Measurements from ENCODE around the gene TNFAIP1. TPM values are rescaled to one million over a fixed set of nuclear protein-coding genes. Genes with fewer than 3 reads are reported as not detected.
"Not testable (repeated sequence)": the region's sequence is repeated elsewhere in the genome, so short reads cannot be mapped to it uniquely, and the experiment has no call there.

The TNFAIP1 gene
- total and polyA plus RNA-seq, 4 donors, result 17.7 to 59.6 (median 35.9) TPM

DNA sequence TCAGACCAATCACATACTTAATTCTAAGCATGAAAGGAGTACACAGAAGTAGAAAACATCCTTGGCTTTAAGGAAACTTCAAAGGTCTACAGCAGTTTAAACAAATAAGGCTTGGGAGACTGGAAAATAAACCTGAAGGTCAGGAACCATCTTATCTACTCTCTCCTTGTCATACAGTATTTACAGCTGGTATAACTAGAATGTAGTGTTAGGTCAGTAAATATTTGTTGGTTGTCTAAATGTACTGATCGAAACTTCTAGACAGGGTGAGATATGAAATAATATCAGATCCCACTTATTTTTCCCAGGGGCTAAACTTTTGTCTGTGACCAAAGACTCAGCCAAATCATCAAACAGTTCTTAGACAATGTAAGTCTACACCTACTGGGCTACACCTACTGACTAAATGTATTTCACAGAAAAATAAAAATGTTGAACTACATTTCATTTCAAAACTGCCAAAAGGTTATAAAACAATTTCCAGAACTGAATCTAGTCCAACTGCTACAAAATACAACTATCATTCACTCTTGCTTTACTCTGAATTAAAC is 43.7 kb upstream of the TNFAIP1 start:
- no peak overlapping the region for H3K9ac ChIP-seq (ENCODE audit: insufficient read depth in 1 of 2, low read length in 2 of 2)
- H3K36me3 ChIP-seq (ENCODE audit: control insufficient read depth in 4 of 4, insufficient read depth in 4 of 4, low read length in 4 of 4), result no peaks in the 10 kb centered on the region
- WGBS, 2 donors, result 63 to 81% methylated on average over 1 of the region's 1 CpG
- no peak for DNase-seq
- H3K4me3 ChIP-seq, result no peak overlapping the region
- no peak overlapping the region for H3K27ac ChIP-seq (ENCODE audit: low read depth in 1 of 2, low read length in 1 of 2)
- no peak for ATAC-seq (ENCODE audit: insufficient read depth, low FRiP score)
- no peaks in the 10 kb centered on the region for H3K9me3 ChIP-seq (ENCODE audit: control insufficient read depth in 4 of 4, insufficient read depth in 3 of 4, low read length in 3 of 4)
- no peaks in the 10 kb centered on the region for H3K27me3 ChIP-seq (ENCODE audit: control insufficient read depth in 3 of 3, insufficient read depth in 3 of 3, low read length in 2 of 3)
- TF ChIP-seq, protein P1, sequence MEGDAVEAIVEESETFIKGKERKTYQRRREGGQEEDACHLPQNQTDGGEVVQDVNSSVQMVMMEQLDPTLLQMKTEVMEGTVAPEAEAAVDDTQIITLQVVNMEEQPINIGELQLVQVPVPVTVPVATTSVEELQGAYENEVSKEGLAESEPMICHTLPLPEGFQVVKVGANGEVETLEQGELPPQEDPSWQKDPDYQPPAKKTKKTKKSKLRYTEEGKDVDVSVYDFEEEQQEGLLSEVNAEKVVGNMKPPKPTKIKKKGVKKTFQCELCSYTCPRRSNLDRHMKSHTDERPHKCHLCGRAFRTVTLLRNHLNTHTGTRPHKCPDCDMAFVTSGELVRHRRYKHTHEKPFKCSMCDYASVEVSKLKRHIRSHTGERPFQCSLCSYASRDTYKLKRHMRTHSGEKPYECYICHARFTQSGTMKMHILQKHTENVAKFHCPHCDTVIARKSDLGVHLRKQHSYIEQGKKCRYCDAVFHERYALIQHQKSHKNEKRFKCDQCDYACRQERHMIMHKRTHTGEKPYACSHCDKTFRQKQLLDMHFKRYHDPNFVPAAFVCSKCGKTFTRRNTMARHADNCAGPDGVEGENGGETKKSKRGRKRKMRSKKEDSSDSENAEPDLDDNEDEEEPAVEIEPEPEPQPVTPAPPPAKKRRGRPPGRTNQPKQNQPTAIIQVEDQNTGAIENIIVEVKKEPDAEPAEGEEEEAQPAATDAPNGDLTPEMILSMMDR (IDR thresholded peaks at IDR 0.05; ENCODE audit: control extremely low read depth, extremely low read depth), result no peak
- H3K4me1 ChIP-seq (ENCODE audit: control insufficient read depth in 5 of 5, insufficient read depth in 5 of 5, low read length in 5 of 5), result no peaks in the 10 kb centered on the region

- H3K27ac ChIP-seq (ENCODE audit: low read depth in 1 of 2, low read length in 1 of 2); H3K36me3 ChIP-seq (ENCODE audit: control insufficient read depth in 4 of 4, insufficient read depth in 4 of 4, low read length in 4 of 4); H3K9ac ChIP-seq (ENCODE audit: insufficient read depth in 1 of 2, low read length in 2 of 2); DNase-seq; H3K27me3 ChIP-seq (ENCODE audit: control insufficient read depth in 3 of 3, insufficient read depth in 3 of 3, low read length in 2 of 3); H3K4me3 ChIP-seq; H3K4me1 ChIP-seq (ENCODE audit: control insufficient read depth in 5 of 5, insufficient read depth in 5 of 5, low read length in 5 of 5); H3K9me3 ChIP-seq (ENCODE audit: control insufficient read depth in 4 of 4, insufficient read depth in 3 of 4, low read length in 3 of 4); ATAC-seq (ENCODE audit: insufficient read depth, low FRiP score): not testable (repeated sequence)
- 86 to 89% methylated on average over 12 of the region's 12 CpGs for WGBS, 2 donors
These were observed 42.7 kb upstream of the TNFAIP1 start for GRCh38 chr17:28292878-28293277.

DNA sequence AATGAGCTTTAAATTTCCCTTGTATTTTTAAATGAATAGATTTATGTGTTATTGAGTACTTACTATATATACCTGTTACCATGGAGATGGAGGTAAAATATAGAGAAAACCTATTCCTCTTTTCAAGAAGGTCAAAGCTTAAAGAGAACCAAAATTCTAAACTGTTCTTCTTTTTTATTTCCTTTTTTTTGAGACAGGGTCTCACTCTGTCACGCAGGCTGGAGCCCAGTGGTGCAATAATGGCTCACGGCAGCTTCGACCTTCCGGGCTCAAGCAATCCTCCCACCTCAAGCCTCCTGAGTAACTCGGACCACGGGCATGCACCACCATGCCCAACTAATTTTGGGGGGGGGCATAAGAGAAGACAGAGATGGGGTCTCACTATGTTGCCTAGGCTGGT is 41.6 kb upstream of the TNFAIP1 start:
- Histone ChIP-seq H3K36me3 (ENCODE audit: control insufficient read depth in 4 of 4, insufficient read depth in 4 of 4, low read length in 4 of 4) (no peaks in the 10 kb centered on the region), H3K9me3 (ENCODE audit: control insufficient read depth in 4 of 4, insufficient read depth in 3 of 4, low read length in 3 of 4) (no peaks in the 10 kb centered on the region), H3K4me3 (no peak overlapping the region), H3K4me1 (ENCODE audit: control insufficient read depth in 5 of 5, insufficient read depth in 5 of 5, low read length in 5 of 5) (no peaks in the 10 kb centered on the region), H3K27ac (ENCODE audit: low read depth in 1 of 2, low read length in 1 of 2) (no peak overlapping the region), H3K9ac (ENCODE audit: insufficient read depth in 1 of 2, low read length in 2 of 2) (no peak overlapping the region), H3K27me3 (ENCODE audit: control insufficient read depth in 3 of 3, insufficient read depth in 3 of 3, low read length in 2 of 3) (no peaks in the 10 kb centered on the region)
- ATAC-seq (ENCODE audit: insufficient read depth, low FRiP score), result no peak
- no peak for DNase-seq
- TF ChIP-seq, protein P1 (IDR thresholded peaks at IDR 0.05; ENCODE audit: control extremely low read depth, extremely low read depth), result no peak
- 33 to 70% methylated on average over 6 of the region's 6 CpGs for WGBS, 2 donors

GRCh38 chr17:28295677-28296578 is 39.6 kb upstream of the TNFAIP1 start:
- Histone ChIP-seq H3K36me3 (ENCODE audit: control insufficient read depth in 4 of 4, insufficient read depth in 4 of 4, low read length in 4 of 4) (no peaks in the 10 kb centered on the region), H3K27me3 (ENCODE audit: control insufficient read depth in 3 of 3, insufficient read depth in 3 of 3, low read length in 2 of 3) (no peaks in the 10 kb centered on the region), H3K9me3 (ENCODE audit: control insufficient read depth in 4 of 4, insufficient read depth in 3 of 4, low read length in 3 of 4) (no peaks in the 10 kb centered on the region), H3K4me3 (no peak overlapping the region), H3K9ac (ENCODE audit: insufficient read depth in 1 of 2, low read length in 2 of 2) (no peak overlapping the region), H3K4me1 (ENCODE audit: control insufficient read depth in 5 of 5, insufficient read depth in 5 of 5, low read length in 5 of 5) (no peaks in the 10 kb centered on the region), H3K27ac (ENCODE audit: low read depth in 1 of 2, low read length in 1 of 2) (no peak overlapping the region)
- TF ChIP-seq, protein P1 (IDR thresholded peaks at IDR 0.05; ENCODE audit: control extremely low read depth, extremely low read depth), result no peak
- no peak for DNase-seq
- ATAC-seq (ENCODE audit: insufficient read depth, low FRiP score), result no peak
- WGBS, 2 donors, result 68 to 86% methylated on average over 3 of the region's 3 CpGs

Measured in lung (tissue), 12 donors.